M059J (cell line): Measurements from ENCODE around the gene RAB11B. TPM values are rescaled to one million over a fixed set of nuclear protein-coding genes. Genes with fewer than 3 reads are reported as not detected.
"Not testable (repeated sequence)": the region's sequence is repeated elsewhere in the genome, so short reads cannot be mapped to it uniquely, and the experiment has no call there.

Experiments used
- DNase-seq: peaks from one replicate; pipeline ENCODE4 v3.0.0-alpha.2; 2012; ENCODE audit warnings: low read depth
- total RNA-seq: library from RNA; depleted of rRNA; stranded (reverse); fragments of >200 nt; shearing (Covaris generic); gene quantifications from 2 replicates; pipeline ENCODE4 v1.2.3, GENCODE V29; 2014

Gene RAB11B
- total RNA-seq, 1 experiment from 2014 or later: 16.5 TPM

DNA sequence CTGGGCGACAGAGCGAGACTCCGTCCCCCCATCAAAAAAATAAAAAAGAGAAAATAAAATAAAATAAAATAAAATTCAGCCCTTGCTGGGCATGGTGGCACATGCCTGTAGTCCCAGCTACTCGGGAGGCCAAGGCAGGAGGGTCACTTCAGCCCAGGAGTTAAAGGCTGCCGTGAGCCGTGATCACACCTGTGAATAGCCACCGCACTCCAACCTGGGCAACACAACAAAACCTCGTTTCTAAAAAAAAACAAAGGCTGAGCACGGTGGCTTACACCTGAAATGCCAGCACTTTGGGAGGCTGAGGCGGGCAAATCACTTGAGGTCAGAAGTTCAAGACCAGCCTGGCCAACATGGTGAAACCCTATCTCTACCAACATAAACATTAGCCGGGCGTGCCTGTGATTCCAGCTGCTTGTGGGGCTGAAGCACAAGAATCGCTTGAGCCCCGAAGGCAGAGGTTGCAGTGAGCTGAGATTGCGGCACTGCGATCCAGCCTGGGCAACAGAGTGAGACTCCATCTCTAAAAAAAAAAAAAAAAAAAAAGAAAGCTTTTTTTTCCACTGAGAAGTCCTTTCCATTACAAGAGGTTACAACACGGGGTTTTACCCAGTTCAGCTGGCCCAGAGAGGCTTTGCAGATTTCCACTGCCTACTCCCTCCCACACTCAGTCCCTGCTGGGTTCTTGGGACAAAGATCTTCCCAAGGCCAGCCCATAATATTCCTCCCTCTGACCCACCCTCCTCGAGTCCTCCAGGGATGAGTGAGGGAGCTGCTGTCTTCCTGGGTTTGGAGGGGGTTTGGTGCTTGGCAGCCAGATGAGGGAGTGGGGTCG, 19.8 kb upstream of the RAB11B start:
- no peak for DNase-seq

- no peak for DNase-seq
These were observed 19.0 kb upstream of the RAB11B start for GRCh38 chr19:8371011-8371804.

- DNase-seq: no peak
These were observed 16.0 kb upstream of the RAB11B start for GRCh38 chr19:8373867-8374813.

GRCh38 chr19:8375766-8376165, 14.4 kb upstream of the RAB11B start:
- not testable (repeated sequence) for DNase-seq

DNA sequence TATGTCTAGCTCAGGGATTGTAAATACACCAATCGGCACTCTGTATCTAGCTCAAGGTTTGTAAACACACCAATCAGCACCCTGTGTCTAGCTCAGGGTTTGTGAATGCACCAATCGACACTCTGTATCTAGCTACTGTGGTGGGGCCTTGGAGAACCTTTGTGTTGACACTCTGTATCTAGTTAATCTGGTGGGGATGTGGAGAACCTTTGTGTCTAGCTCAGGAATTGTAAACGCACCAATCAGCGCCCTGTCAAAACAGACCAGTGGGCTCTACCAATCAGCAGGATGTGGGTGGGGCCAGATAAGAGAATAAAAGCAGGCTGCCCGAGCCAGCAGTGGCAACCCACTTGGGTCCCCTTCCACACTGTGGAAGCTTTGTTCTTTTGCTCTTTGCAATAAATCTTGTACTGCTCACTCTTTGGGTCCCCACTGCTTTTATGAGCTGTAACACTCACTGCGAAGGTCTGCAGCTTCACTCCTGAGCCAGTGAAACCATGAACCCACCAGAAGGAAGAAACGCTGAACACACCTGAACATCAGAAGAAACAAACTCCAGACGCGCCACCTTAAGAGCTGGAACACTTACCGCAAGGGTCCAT, 13.7 kb upstream of the RAB11B start:
- not testable (repeated sequence) for DNase-seq

DNA sequence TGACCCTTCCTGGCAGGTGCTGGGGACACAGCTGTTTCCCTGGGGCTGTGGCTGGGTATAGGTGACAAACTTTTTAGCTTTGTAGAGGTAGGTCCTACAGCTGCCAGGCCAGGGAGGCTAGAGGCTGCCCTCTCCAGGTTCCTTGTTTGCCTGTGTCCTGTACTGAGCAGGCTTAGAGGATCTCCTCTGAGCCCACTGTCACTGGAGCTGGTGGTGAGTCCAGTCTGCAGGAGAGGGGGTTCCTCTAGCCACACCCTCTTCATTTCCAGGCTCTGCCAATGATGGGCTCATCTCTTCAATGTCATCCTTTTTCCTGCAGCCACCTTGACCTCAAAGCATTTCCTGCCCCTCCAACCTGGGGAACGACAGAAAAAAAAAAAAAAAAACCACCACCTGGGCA, 12.6 kb upstream of the RAB11B start:
- DNase-seq: no peak

DNA sequence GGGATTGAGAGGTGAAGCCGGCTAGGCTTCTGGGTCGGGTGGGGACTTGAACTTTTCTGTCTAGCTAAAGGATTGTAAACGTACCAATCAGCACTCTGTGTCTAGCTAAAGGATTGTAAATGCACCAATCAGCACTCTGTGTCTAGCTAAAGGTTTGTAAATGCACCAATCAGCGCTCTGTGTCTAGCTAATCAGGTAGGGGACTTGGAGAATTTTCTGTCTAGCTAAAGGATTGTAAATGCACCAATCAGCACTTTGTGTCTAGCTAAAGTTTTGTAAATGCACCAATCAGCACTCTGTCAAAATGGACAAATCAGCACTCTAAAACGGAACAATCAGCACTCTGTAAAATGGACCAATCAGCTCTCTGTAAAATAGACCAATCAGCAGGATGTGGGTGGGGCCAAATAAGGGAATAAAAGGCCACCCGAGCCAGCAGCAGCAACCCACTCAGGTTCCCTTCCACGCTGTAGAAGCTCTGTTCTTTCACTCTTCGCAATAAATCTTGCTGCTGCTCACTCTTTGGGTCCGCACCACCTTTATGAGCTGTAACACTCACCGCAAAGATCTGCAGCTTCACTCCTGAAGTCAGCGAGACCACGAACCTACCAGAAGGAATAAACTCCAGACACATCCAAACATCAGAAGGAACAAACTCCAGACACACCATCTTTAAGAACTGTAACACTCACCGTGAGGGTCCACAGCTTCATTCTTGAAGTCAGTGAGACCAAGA, 10.8 kb upstream of the RAB11B start:
- DNase-seq: not testable (repeated sequence)

DNA sequence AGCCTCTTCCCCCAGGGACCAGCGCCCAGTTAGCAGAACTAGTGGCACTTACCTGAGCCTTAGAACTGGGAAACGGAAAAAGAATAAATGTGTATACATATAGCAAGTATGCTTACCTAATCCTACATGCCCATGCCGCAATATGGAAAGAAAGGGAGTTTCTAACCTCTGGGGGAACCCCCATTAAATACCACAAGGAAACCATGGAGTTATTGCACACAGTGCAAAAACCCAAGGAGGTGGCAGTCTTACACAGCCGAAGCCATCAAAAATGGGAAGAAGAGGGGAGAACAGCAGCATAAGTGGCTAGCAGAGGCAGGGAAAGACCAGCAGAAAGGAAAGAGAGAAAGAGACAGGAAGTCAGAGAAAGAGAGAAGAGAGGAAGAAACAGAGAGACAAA, 5.6 kb upstream of the RAB11B start:
- not testable (repeated sequence) for DNase-seq

DNA sequence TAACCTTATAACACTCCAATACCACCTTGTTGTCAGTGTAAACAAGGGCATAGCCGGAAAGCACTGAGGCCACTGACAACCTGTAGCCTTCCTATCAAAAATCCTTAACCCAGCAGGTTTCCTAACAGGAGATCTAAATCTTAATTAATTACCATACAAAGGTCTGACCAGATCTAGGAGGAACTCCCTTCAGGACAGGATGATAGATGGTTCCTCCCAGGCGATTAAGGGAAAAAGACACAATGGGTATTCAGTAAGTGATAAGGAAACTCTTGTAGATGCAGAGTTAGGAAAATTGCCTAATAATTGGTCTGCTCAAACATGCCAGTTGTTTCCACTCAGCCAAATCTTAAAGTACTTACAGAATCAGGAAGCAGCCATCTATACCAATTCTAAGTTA, 5.1 kb upstream of the RAB11B start:
- not testable (repeated sequence) for DNase-seq

GRCh38 chr19:8385566-8385965, 4.6 kb upstream of the RAB11B start:
- not testable (repeated sequence) for DNase-seq

DNA sequence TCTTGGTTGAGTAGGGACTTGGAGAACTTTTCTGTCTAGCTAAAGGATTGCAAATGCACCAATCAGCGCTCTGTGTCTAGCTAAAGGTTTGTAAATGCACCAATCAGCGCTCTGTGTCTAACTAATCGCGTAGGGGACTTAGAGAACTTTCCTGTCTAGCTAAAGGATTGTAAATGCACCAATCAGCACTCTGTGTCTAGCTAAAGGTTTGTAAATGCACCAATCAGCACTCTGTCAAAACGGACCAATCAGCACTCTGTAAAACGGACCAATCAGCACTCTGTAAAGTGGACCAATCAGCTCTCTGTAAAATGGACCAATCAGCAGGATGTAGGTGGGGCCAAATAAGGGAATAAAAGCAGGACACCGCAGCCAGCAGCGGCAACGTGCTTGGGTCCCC, 3.7 kb upstream of the RAB11B start:
- DNase-seq: not testable (repeated sequence)

- no peak for DNase-seq
These were observed 3.2 kb upstream of the RAB11B start for GRCh38 chr19:8386990-8387389.

DNA sequence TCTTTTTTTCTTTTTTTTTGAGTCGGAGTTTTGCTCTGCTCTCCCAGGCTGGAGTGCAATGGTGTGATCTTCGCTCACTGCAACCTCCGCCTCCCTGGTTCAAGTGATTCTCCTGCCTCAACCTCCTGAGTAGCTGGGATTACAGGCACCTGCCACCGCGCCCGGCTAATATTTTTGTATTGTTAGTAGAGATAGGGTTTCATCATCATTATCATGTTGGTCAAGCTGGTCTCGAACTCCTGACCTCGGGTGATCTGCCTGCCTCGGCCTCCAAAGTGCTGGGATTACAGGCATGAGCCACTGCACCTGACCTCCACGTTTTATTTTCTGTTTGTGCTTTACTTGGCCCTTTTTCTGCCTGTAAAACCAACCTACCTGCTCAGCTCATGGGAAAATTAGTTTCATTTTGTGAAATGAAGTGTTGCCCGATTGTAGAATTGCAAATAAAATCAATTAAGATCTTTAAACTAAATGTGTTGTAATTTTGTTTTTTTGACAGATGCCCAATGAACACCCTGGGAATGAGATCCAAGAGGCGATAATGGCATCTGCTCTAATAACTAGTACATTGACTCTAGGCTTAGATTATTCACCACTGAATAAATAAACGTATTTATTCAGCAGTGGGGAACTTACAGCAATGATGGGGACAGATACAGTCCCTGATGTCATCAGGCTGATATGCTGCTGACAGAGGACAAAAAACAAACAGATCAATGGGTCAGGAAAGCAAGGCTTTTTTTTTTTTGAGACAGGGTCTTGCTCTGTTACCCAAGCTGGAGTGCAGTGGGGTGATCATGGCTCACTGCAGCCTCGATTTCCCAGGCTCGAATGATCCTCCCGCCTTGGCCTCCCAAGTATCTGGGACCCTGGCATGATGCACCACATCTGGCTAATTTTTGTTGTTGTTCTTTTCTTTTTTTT, 2.2 kb upstream of the RAB11B start:
- DNase-seq: no peak

DNA sequence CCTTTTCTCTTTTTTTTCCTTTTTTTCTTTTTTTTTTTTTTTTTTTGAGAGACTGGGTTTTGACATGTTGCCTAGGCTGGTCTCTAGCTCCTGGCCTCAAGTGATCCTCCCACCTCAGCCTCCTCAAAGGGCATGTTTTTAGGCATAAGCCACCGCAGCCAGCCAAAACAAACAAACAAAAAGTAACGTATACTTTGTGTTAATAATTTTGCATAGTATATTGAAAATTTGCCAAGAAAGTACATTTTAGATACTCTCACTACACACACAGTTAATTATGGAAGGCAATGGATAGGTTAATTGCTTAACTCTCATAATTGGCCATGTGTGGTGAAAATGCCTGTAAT, 1.6 kb upstream of the RAB11B start:
- DNase-seq: no peak

DNA sequence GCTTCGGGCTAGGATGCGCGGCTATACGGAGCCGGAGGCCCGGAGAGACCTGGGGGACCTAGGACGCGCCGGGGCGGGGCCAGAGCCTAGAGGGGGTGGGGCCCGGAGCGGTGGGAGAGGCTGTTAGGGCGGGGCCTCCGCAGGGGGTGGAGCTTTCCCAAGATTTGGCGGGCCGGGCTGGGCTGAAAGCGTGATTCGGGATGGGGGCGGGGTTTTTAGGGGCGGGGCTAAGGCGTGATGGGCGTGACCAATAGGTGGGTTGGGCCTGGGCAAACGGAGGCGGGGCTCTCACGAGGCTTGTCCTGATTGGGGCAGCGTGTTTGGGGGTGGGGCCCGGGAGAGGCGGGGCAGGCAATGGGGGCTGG, 439 bp downstream of the RAB11B start:
- DNase-seq: peak; percentile 82

DNA sequence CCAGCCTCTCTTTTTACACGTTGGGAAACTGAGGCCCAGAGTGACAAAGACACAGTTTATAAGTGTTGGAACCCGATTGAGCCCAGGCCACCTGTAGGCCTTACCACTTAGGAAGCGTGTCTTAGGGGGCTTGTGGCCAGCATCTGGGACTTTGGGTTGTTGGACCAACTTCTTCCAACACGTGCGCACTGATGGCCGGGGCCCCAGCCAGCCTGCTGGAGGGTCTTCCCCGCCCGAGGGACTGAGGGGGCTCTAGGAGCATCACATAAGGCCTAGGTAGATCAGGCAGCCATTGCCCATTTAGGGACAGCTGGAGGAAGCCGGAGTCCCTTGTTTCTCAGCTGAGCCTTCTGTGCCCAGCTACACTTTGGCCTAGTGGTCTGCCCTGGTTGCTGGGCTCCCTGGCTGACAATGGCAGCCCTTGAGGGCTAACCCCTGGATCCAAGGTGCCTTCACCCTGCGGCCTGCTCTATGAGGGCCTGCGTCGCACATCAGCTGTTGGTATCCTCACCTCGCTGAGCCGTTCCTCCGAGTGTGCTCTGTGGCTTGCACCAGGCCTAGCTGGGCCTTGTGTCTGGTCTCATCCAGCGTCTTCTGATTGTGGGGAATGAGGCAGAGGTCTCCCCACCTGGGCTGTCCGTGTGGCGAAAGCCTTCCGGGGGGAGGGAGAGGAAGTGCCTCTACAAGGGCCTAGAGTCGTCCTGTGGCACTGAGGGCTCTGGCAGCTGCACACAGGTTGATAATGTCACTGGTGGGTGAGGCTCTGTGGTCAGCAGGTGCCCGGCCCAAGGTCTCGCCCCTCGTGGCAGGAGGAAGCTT, 1.2 kb downstream of the RAB11B start:
- DNase-seq: no peak

- DNase-seq: no peak
These were observed 1.9 kb downstream of the RAB11B start for GRCh38 chr19:8392017-8392591.

GRCh38 chr19:8393192-8393870, 3.2 kb downstream of the RAB11B start:
- no peak for DNase-seq
